HG03460 (cell line): ENCODE results near the gene LIPK.
"Not testable (repeated sequence)": the region's sequence is repeated elsewhere in the genome, so short reads cannot be mapped to it uniquely, and the experiment has no call there.

Experiments used
- ATAC-seq: cut with Tn5 transposase; IDR thresholded peaks from one replicate; pipeline ENCODE4 v1.9.1; 2021; ENCODE audit not compliant: unreplicated experiment

The LIPK gene

GRCh38 chr10:88705958-88706357 lies at the start of gene LIPK:
LIPK (plus strand) TSS chr10:88706249; CDS start chr10:88724544, 18,295 bp downstream.
- ATAC-seq = no peak

GRCh38 chr10:88657901-88658300 lies 48.1 kb upstream of the LIPK start:
- ATAC-seq = no peak

- ATAC-seq = no peak
These were observed 46.1 kb upstream of the LIPK start for GRCh38 chr10:88659725-88660597.

GRCh38 chr10:88660598-88660884 lies 45.5 kb upstream of the LIPK start:
- ATAC-seq = no peak

GRCh38 chr10:88661018-88661417 lies 45.0 kb upstream of the LIPK start:
- ATAC-seq = no peak

GRCh38 chr10:88661577-88661976 lies 44.5 kb upstream of the LIPK start:
- no peak for ATAC-seq

GRCh38 chr10:88663153-88663552 lies 42.9 kb upstream of the LIPK start:
- ATAC-seq = not testable (repeated sequence)

GRCh38 chr10:88664142-88664541 lies 41.9 kb upstream of the LIPK start, which contains the start of gene LIPF:
LIPF (plus strand) TSS chr10:88664442; CDS start chr10:88667298, 2,856 bp downstream.
- no peak for ATAC-seq

GRCh38 chr10:88668465-88668864 lies 37.6 kb upstream of the LIPK start:
- ATAC-seq = no peak

GRCh38 chr10:88670497-88670896 lies 35.6 kb upstream of the LIPK start:
- ATAC-seq = peak; percentile 63

GRCh38 chr10:88672041-88672440 lies 34.0 kb upstream of the LIPK start:
- ATAC-seq = no peak

GRCh38 chr10:88676283-88677060 lies 29.6 kb upstream of the LIPK start:
- ATAC-seq = no peak

GRCh38 chr10:88680958-88681357 lies 25.1 kb upstream of the LIPK start:
- ATAC-seq = no peak

GRCh38 chr10:88682491-88682890 lies 23.6 kb upstream of the LIPK start:
- no peak for ATAC-seq

GRCh38 chr10:88687853-88688467 lies 18.1 kb upstream of the LIPK start:
- ATAC-seq = no peak

- no peak for ATAC-seq
These were observed 16.7 kb upstream of the LIPK start for GRCh38 chr10:88689366-88689765.

GRCh38 chr10:88693392-88694020 lies 12.5 kb upstream of the LIPK start:
- no peak for ATAC-seq

- ATAC-seq = no peak
These were observed 3.0 kb upstream of the LIPK start for GRCh38 chr10:88702848-88703597.

- ATAC-seq = no peak
These were observed 1.5 kb downstream of the LIPK start for GRCh38 chr10:88707429-88708155.

- not testable (repeated sequence) for ATAC-seq
These were observed 3.3 kb downstream of the LIPK start for GRCh38 chr10:88709361-88709760.
